ENCODE data around the gene TIGD3. TPM values are rescaled to one million over a fixed set of nuclear protein-coding genes. Genes with fewer than 3 reads are reported as not detected.

The TIGD3 gene
- total and polyA plus RNA-seq, 9 of the 15 experiments (the other 6 are each of a cell fraction or from before 2014, with no cell fraction given) = 0.06 to 1.3 (median 0.56) TPM

- H3K4me1 ChIP-seq (replicated peaks in 1 of 2; ENCODE audit: control insufficient read depth in 2 of 2, insufficient read depth in 2 of 2, low read length in 2 of 2) = peaks cover 20 to 42% of the 10 kb centered on the region in 2 experiments
- WGBS (ENCODE audit: insufficient coverage, low coverage, missing lambda C conversion rate) = 30% methylated on average over 3 of the region's 3 CpGs
- no peak overlapping the region for H3K27ac ChIP-seq (ENCODE audit: extremely low read depth, low read depth, low read length)
- intact Hi-C loops (cut with micrococcal nuclease) = no loop called here
- no peak for ATAC-seq
- H3K9me3 ChIP-seq (replicated peaks; ENCODE audit: control insufficient read depth, insufficient read depth, low read depth, low read length) = no peaks in the 10 kb centered on the region
- H4K20me1 ChIP-seq (replicated peaks; ENCODE audit: control insufficient read depth, insufficient read depth, low read length) = peaks cover 10% of the 10 kb centered on the region; the same call in 1 of the 2 replicates
- TF ChIP-seq STAG1 (CRISPR knock-in tag; IDR thresholded peaks at IDR 0.05; ENCODE audit: borderline replicate concordance) = no peak
- no peak for TF ChIP-seq JUNB (CRISPR knock-in tag; conservative IDR thresholded peaks at IDR 0.05)
- TF ChIP-seq GABPB2 (CRISPR knock-in tag; conservative IDR thresholded peaks at IDR 0.05) = no peak
- TF ChIP-seq, protein P1, sequence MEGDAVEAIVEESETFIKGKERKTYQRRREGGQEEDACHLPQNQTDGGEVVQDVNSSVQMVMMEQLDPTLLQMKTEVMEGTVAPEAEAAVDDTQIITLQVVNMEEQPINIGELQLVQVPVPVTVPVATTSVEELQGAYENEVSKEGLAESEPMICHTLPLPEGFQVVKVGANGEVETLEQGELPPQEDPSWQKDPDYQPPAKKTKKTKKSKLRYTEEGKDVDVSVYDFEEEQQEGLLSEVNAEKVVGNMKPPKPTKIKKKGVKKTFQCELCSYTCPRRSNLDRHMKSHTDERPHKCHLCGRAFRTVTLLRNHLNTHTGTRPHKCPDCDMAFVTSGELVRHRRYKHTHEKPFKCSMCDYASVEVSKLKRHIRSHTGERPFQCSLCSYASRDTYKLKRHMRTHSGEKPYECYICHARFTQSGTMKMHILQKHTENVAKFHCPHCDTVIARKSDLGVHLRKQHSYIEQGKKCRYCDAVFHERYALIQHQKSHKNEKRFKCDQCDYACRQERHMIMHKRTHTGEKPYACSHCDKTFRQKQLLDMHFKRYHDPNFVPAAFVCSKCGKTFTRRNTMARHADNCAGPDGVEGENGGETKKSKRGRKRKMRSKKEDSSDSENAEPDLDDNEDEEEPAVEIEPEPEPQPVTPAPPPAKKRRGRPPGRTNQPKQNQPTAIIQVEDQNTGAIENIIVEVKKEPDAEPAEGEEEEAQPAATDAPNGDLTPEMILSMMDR (IDR thresholded peaks at IDR 0.05 in 2 of 3, conservative IDR thresholded peaks at IDR 0.05 in 1 of 3; ENCODE audit: insufficient read depth in 2 of 3, low read depth in 1 of 3, low read length in 3 of 3) = peak; percentile 22 to 39 (median 29); a peak in 3 of 6 replicates
- H3K9me1 ChIP-seq (ENCODE audit: control insufficient read depth, insufficient read depth, low read length) = no peaks in the 10 kb centered on the region
- no peak overlapping the region; a peak in 1 of 4 replicates for H3K9ac ChIP-seq (ENCODE audit: insufficient read depth in 1 of 2, low read depth in 2 of 2, low read length in 2 of 2)
- no TSS peak for BruUV-seq (replicated peaks)
- no peak for DNase-seq (ENCODE audit: extremely low read depth in 1 of 4, low spot score in 3 of 4)
- H3K36me3 ChIP-seq (ENCODE audit: control insufficient read depth, insufficient read depth, low read length) = peaks cover 47% of the 10 kb centered on the region
- H3K4me3 ChIP-seq = no peak overlapping the region
- CTCF ChIA-PET (ENCODE audit: low intra/inter-chr PET ratio) = interaction anchor here (0.7 kb wide), 1 partner anchor 31 kb away, joined by 3 read pairs; no protein-coding TSS in a partner anchor
- POLR2A ChIA-PET = interaction anchor here (0.6 to 15.6 kb wide), 7 partner anchors 16 to 480 kb away, joined by 3 to 253 read pairs (median 5); partner anchors contain the start of genes DPF2, MALAT1 and NEAT1
- no peak overlapping the region for H2AFZ ChIP-seq (ENCODE audit: low read depth, low read length)
- no peaks in the 10 kb centered on the region for H3K79me2 ChIP-seq (ENCODE audit: control insufficient read depth, insufficient read depth, low read length)
- in situ Hi-C loops (cut with MboI) = no loop called here
- no peaks in the 10 kb centered on the region for H3K27me3 ChIP-seq (ENCODE audit: control insufficient read depth in 2 of 2, insufficient read depth in 2 of 2, low read length in 2 of 2)
- peak; percentile 59 for FAIRE-seq
- H3K4me2 ChIP-seq (ENCODE audit: insufficient read depth, low read length) = no peak overlapping the region
Observed at GRCh38 chr11:65352783-65353182, 1.8 kb upstream of the TIGD3 start.
